Duodenal mucosa (tissue), 2 donors: ENCODE results near the gene KIAA0040.

Source experiments
- H3K27ac ChIP-seq: one replicate; pipeline ENCODE4 v1.7.0; 2013; ENCODE audit warnings: low read depth, low read length
- H3K27me3 ChIP-seq, 2 donors: one replicate each; pipeline ENCODE4 v1.7.0; 2013; ENCODE audit warnings: low read length in 2 of 2, control low read depth in 1 of 2; ENCODE audit not compliant: insufficient read depth in 2 of 2, control insufficient read depth in 1 of 2
- H3K36me3 ChIP-seq, 2 donors: one replicate each; pipeline ENCODE4 v1.7.0; 2013; ENCODE audit warnings: low read length in 2 of 2, control low read depth in 1 of 2; ENCODE audit not compliant: insufficient read depth in 2 of 2, control insufficient read depth in 1 of 2
- H3K4me1 ChIP-seq, 2 donors: one replicate each; pipeline ENCODE4 v1.7.0; 2013; ENCODE audit warnings: low read length in 2 of 2, control low read depth in 1 of 2; ENCODE audit not compliant: insufficient read depth in 2 of 2, control insufficient read depth in 1 of 2
- H3K4me3 ChIP-seq, 2 donors: one replicate each; pipeline ENCODE4 v1.7.0; 2013; ENCODE audit warnings: low read length in 2 of 2, low read depth in 1 of 2
- H3K9ac ChIP-seq, 2 donors: one replicate each; pipeline ENCODE4 v1.7.0; 2013; ENCODE audit warnings: low read length in 2 of 2, low read depth in 1 of 2
- H3K9me3 ChIP-seq, 2 donors: one replicate each; pipeline ENCODE4 v1.7.0; 2013; ENCODE audit warnings: low read length in 2 of 2, control low read depth in 1 of 2; ENCODE audit not compliant: control insufficient read depth in 1 of 2

Gene KIAA0040

GRCh38 chr1:175158170-175158591, 34.4 kb downstream of the KIAA0040 start:
- no peak overlapping the region for H3K4me3 ChIP-seq
- H3K27ac ChIP-seq: no peak overlapping the region
- no peaks in the 10 kb centered on the region for H3K4me1 ChIP-seq
- no peak overlapping the region for H3K9ac ChIP-seq
- H3K36me3 ChIP-seq: peaks cover 13 to 45% of the 10 kb centered on the region in 2 donors
- H3K9me3 ChIP-seq: no peaks in the 10 kb centered on the region
- peaks cover 0 to 4% of the 10 kb centered on the region in 2 donors for H3K27me3 ChIP-seq

- Histone ChIP-seq H3K9me3 (no peaks in the 10 kb centered on the region), H3K4me3 (no peak overlapping the region), H3K4me1 (no peaks in the 10 kb centered on the region), H3K27ac (no peak overlapping the region), H3K9ac (no peak overlapping the region), H3K36me3 (peaks cover 13 to 37% of the 10 kb centered on the region in 2 donors), H3K27me3 (peaks cover 0 to 4% of the 10 kb centered on the region in 2 donors)
Observed at GRCh38 chr1:175157200-175157599, 35.4 kb downstream of the KIAA0040 start.

DNA sequence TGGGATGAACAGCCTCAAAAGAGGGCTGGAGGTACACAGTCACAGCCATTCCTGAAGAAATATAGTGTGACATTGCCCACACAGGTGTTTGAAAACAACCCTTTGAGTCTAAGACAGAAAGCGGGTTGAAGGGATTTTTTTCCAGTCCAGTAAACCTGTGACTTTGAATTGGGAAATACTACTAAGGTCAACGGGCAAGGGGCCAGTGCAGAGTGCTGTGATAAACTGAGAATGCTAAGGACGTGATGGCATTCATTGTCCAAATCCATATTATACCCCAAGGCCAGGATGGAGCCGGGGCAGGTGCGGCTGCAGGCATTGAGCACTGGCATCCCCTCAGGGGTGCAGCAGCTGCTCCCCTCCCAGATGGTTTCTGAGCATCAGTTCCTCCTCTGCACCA, 36.6 kb downstream of the KIAA0040 start:
- no peak overlapping the region for H3K9ac ChIP-seq
- peaks cover 13 to 26% of the 10 kb centered on the region in 2 donors for H3K36me3 ChIP-seq
- H3K27me3 ChIP-seq: peaks cover 0 to 4% of the 10 kb centered on the region in 2 donors
- H3K4me1 ChIP-seq: no peaks in the 10 kb centered on the region
- no peak overlapping the region for H3K27ac ChIP-seq
- H3K9me3 ChIP-seq: no peaks in the 10 kb centered on the region
- H3K4me3 ChIP-seq: no peak overlapping the region

DNA sequence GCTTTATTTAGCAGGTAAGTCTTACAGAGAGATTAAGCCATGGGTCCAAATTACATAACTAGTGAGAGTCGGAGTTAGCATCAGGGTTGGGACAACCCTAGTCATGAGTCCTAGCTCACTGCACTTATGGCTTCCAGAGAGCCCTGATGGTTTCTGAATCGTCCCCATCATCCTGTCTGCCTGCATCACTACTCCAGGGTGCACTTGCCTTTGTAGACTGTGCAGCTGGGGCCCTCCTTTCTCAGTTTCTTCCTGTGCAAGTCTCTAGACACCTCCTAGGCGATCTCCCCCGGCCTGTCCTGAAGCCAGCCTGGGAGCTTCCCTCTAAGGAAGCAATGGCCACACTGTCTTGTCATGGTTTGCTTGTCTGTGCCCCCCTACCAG, 37.1 kb downstream of the KIAA0040 start:
- Histone ChIP-seq H3K27me3 (peaks cover 0 to 8% of the 10 kb centered on the region in 2 donors), H3K4me1 (no peaks in the 10 kb centered on the region), H3K36me3 (peaks cover 10 to 21% of the 10 kb centered on the region in 2 donors), H3K9ac (no peak overlapping the region), H3K27ac (no peak overlapping the region), H3K4me3 (no peak overlapping the region), H3K9me3 (no peaks in the 10 kb centered on the region)

DNA sequence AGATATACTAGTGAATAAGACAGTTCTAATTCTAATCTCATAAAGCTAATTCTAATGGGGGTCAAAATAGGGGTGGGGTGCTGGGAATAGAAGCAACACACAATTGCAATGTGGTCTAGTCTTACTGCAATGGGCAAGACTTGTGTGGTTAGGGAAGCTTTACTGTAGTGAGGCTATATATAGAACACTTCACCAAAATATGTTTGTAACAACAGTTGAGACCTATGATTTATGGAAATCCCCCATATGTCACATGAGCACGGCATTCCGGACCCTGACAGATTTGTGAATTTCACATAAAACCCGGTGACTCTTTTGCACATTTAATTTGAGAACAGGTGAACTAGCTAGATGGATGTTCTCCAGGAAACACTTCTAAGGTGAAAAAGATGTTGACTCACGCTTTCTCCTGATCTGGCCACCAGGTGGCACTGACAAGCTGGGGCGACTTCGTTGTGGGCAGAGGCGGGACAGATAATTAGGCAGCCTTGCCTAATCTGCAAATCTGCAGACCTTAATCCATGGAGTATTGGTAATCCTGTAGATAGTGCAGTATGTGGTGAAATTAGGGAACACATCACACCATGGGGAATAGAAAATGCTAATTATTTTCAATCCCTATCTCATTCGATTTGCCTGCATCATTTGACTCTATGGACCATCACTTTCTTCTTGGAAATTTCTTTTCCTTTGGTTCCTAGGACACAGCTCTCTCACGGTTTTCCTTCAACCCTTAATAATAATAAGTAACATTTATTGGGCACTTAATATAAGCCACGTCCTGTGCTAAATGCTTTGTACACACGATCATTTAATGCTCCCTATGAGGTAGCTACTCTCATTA, 37.7 kb downstream of the KIAA0040 start:
- no peaks in the 10 kb centered on the region for H3K4me1 ChIP-seq
- no peak overlapping the region for H3K4me3 ChIP-seq
- H3K27me3 ChIP-seq: peaks cover 0 to 9% of the 10 kb centered on the region in 2 donors
- no peak overlapping the region for H3K9ac ChIP-seq
- no peak overlapping the region for H3K27ac ChIP-seq
- peaks cover 4 to 15% of the 10 kb centered on the region in 2 donors for H3K36me3 ChIP-seq
- H3K9me3 ChIP-seq: no peaks in the 10 kb centered on the region

GRCh38 chr1:175152006-175152652, 40.4 kb downstream of the KIAA0040 start:
- H3K9ac ChIP-seq: no peak overlapping the region

GRCh38 chr1:175150596-175151319, 41.8 kb downstream of the KIAA0040 start:
- Histone ChIP-seq H3K36me3 (no peaks in the 10 kb centered on the region), H3K4me1 (no peaks in the 10 kb centered on the region), H3K9ac (no peak overlapping the region), H3K27ac (no peak overlapping the region), H3K9me3 (no peaks in the 10 kb centered on the region), H3K27me3 (peaks cover 0 to 9% of the 10 kb centered on the region in 2 donors), H3K4me3 (no peak overlapping the region)

More at GRCh38 chr1:175152006-175152652, 40.4 kb downstream of the KIAA0040 start:
- peaks cover 0 to 9% of the 10 kb centered on the region in 2 donors for H3K27me3 ChIP-seq
- no peaks in the 10 kb centered on the region for H3K4me1 ChIP-seq
- H3K27ac ChIP-seq: no peak overlapping the region
- no peak overlapping the region for H3K4me3 ChIP-seq
- no peaks in the 10 kb centered on the region for H3K9me3 ChIP-seq
- H3K36me3 ChIP-seq: no peaks in the 10 kb centered on the region

DNA sequence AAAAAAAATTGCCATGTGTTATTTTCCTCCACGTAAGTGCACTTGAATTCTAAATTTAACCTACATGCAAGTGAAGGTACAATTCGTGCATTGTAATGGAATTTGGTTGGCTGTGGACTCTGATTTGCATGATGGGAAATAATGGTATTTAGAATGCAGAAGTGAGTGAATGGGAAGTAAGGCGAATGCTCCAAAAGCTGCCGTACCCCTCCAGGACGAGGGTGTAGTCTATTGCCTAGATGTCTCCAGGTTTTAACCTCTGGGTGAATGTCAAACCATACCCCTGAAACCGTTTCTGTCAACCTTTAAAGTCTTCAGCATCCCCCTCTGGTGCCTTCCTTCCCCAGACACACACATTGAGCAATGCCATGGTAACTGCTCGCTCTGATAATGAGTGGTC, 44.5 kb downstream of the KIAA0040 start:
- H3K4me1 ChIP-seq: no peaks in the 10 kb centered on the region
- no peaks in the 10 kb centered on the region for H3K36me3 ChIP-seq
- no peak overlapping the region for H3K27ac ChIP-seq
- no peak overlapping the region for H3K9ac ChIP-seq
- no peak overlapping the region for H3K4me3 ChIP-seq
- H3K9me3 ChIP-seq: no peaks in the 10 kb centered on the region
- peaks cover 0 to 5% of the 10 kb centered on the region in 2 donors for H3K27me3 ChIP-seq

DNA sequence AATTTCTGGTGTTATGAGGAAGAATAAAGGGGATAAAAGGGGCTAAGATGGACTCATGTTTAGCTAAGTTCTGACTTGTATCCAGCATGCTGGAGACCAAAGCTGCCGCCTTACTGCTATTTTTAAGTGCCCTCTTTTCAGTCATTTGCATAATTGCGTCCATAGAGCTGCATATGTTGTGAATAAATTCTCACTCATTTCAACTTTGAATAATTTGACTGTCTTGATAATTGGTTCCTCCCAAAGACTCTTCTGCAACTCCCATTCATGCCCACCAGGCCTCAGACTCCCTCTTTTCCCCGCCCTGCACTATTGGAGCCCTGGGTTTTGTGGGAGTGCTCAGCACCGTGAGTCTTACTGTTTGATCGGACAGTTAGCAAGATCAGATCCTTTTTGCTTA, 45.0 kb downstream of the KIAA0040 start:
- Histone ChIP-seq H3K36me3 (no peaks in the 10 kb centered on the region), H3K9ac (no peak overlapping the region), H3K4me1 (no peaks in the 10 kb centered on the region), H3K9me3 (no peaks in the 10 kb centered on the region), H3K4me3 (no peak overlapping the region), H3K27me3 (peaks cover 0 to 5% of the 10 kb centered on the region in 2 donors), H3K27ac (no peak overlapping the region)
